GM12873 (cell line): ENCODE data around the gene CPAMD8.

ENCODE experiments used
- TF ChIP-seq, protein P1 (sequence below): IDR thresholded peaks from 2 replicates; pipeline ENCODE4 v1.5.1; 2012; ENCODE audit warnings: low read depth, mild to moderate bottlenecking, moderate library complexity, low read length, control low read depth; ENCODE audit not compliant: insufficient read depth; ENCODE audit errors: missing control alignments

The CPAMD8 gene

GRCh38 chr19:16917401-16917800 lies 109.2 kb downstream of the CPAMD8 start:
- TF ChIP-seq, protein P1, sequence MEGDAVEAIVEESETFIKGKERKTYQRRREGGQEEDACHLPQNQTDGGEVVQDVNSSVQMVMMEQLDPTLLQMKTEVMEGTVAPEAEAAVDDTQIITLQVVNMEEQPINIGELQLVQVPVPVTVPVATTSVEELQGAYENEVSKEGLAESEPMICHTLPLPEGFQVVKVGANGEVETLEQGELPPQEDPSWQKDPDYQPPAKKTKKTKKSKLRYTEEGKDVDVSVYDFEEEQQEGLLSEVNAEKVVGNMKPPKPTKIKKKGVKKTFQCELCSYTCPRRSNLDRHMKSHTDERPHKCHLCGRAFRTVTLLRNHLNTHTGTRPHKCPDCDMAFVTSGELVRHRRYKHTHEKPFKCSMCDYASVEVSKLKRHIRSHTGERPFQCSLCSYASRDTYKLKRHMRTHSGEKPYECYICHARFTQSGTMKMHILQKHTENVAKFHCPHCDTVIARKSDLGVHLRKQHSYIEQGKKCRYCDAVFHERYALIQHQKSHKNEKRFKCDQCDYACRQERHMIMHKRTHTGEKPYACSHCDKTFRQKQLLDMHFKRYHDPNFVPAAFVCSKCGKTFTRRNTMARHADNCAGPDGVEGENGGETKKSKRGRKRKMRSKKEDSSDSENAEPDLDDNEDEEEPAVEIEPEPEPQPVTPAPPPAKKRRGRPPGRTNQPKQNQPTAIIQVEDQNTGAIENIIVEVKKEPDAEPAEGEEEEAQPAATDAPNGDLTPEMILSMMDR: no peak

- TF ChIP-seq, protein P1: no peak
These were observed 110.9 kb downstream of the CPAMD8 start for GRCh38 chr19:16915734-16916133.

GRCh38 chr19:16915135-16915534 lies 111.5 kb downstream of the CPAMD8 start:
- TF ChIP-seq, protein P1: no peak

- TF ChIP-seq, protein P1: no peak
These were observed 112.2 kb downstream of the CPAMD8 start for GRCh38 chr19:16914421-16914820.

DNA sequence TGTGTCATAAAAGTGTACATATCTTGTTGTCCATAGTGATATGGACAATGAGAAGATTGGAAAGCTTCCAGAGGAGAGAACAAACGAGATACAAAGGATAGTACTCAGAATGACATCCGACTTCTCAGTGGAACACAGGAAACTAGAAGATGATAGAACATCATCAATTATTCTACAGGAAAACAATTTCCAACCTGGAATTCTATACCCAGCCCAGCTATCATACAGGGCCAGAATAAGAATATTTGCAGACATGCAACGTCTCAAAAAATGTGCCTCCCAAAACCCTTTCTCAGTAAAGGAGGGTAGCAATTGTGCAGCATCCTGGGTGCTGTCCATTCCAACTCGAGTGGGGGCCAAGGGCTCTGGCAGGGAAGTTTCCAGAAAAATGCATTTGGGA lies 113.8 kb downstream of the CPAMD8 start:
- TF ChIP-seq, protein P1: no peak

DNA sequence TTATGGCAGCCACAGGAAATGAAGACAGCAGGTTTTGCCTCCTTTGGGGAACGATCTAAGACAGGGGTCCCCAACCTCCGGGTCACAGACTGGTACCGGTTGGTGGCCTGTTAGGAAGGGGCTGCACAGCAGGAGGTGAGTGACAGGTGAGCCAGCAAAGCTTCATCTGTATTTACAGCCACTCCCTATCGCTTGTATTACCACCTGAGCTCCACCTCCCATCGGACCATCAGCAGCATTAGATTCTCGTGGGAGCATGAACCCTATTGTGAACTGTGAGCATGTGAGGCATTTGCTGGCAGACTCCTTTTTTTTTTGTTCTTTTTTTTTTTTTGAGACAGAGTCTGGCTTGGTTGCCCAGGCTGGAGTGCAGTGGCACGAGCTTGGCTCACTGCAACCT lies 115.6 kb downstream of the CPAMD8 start:
- TF ChIP-seq, protein P1: no peak

DNA sequence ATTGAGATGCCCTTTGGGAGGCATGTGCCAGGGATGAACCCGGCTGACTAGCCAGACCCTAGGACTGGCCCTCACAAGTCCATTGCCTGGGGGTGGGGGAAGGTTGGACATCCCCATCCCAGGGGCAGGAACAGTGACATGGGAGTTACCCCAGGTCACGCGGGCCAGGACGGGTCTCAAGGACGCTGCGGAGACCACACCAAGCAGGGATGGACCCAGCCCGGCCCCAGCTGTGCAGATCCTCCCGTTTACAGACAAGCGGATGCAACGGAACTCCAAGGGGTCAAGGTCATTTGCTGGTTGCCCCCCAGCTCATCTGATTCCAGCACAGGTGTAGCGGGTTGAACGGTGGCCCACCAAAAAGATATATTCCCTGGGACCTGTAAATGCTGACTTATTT lies 117.9 kb downstream of the CPAMD8 start:
- TF ChIP-seq, protein P1: no peak
